A673 (cell line): ENCODE measurements around the gene MYL2. TPM values are rescaled to one million over a fixed set of nuclear protein-coding genes. Genes with fewer than 3 reads are reported as not detected.

ENCODE experiments used
- BruUV-seq: library from RNA; stranded (reverse); fragments of 400-500 nt; replicated peaks from 2 replicates; lab custom pipeline; 2021; lab: Mats Ljungman, UMichigan
- CTCF ChIA-PET: fragments of 300-600 bp; sonication (Branson Sonifier 250); formaldehyde crosslinking; loops from one replicate; lab custom pipeline; 2022; ENCODE audit warnings: antibody characterized with exemption; lab: Charles Lee
- POLR2A ChIA-PET: fragments of 300-600 bp; sonication (Branson Sonifier 250); formaldehyde crosslinking; loops from one replicate; lab custom pipeline; 2022; ENCODE audit warnings: antibody characterized with exemption; ENCODE audit not compliant: low non-redundant PET; lab: Charles Lee
- DNase-seq: peaks from one replicate; pipeline ENCODE4 v3.0.0-alpha.2; 2015; ENCODE audit warnings: low spot score
- H3K27ac ChIP-seq: fragments of 200-600 bp; sonication (generic); 2 replicates; pipeline ENCODE4 v1.5.1; 2016; ENCODE audit warnings: mixed run types, low read depth, mild to moderate bottlenecking, mixed read lengths, antibody characterized with exemption, low read length; ENCODE audit not compliant: poor library complexity, severe bottlenecking
- H3K27me3 ChIP-seq: fragments of 200-600 bp; sonication (generic); replicated peaks from 2 replicates; pipeline ENCODE4 v1.6.1; 2017; ENCODE audit warnings: mixed run types, low read depth, mild to moderate bottlenecking, mixed read lengths, antibody characterized with exemption, low read length; ENCODE audit not compliant: insufficient read depth, poor library complexity
- H3K36me3 ChIP-seq: fragments of 200-600 bp; sonication (generic); 2 replicates; pipeline ENCODE4 v1.6.1; 2016; ENCODE audit warnings: mixed run types, mild to moderate bottlenecking, mixed read lengths, antibody characterized with exemption, low read length; ENCODE audit not compliant: insufficient read depth, poor library complexity, severe bottlenecking
- H3K4me1 ChIP-seq: fragments of 200-600 bp; sonication (generic); 2 replicates; pipeline ENCODE4 v1.6.1; 2017; ENCODE audit warnings: mixed run types, mild to moderate bottlenecking, mixed read lengths, antibody characterized with exemption, low read length; ENCODE audit not compliant: insufficient read depth, poor library complexity, severe bottlenecking
- H3K4me3 ChIP-seq: fragments of 200-600 bp; sonication (generic); 2 replicates; pipeline ENCODE4 v1.5.1; 2016; ENCODE audit warnings: low read depth, mixed run types, mild to moderate bottlenecking, mixed read lengths, low read length; ENCODE audit not compliant: poor library complexity, severe bottlenecking
- H3K9me3 ChIP-seq: fragments of 200-600 bp; sonication (generic); 2 replicates; pipeline ENCODE4 v1.6.1; 2016; ENCODE audit warnings: mixed run types, low read depth, mild to moderate bottlenecking, mixed read lengths, antibody characterized with exemption, low read length; ENCODE audit not compliant: poor library complexity, severe bottlenecking
- CTCF ChIP-seq: fragments of 300-800, 200-600 bp; sonication (generic); conservative IDR thresholded peaks from 2 replicates; pipeline ENCODE4 v1.5.1; 2017; ENCODE audit warnings: low read depth, mild to moderate bottlenecking, antibody characterized with exemption, low read length, moderate library complexity, mixed read lengths
- EZH2 ChIP-seq: fragments of 200-600 bp; sonication (generic); IDR thresholded peaks from 2 replicates; pipeline ENCODE4 v1.6.1; 2017; ENCODE audit warnings: borderline replicate concordance, low read depth, mild to moderate bottlenecking, mixed read lengths, antibody characterized with exemption, low read length; ENCODE audit not compliant: poor library complexity, severe bottlenecking
- intact Hi-C: fragments of 100-400 bp; cut with micrococcal nuclease; formaldehyde crosslinking; loops from one replicate; pipeline ENCODE4 v1.10.0; 2022; ENCODE audit not compliant: unreplicated experiment
- total RNA-seq: library from RNA; stranded (reverse); gene quantifications from 2 replicates; pipeline ENCODE4 v1.2.3, GENCODE V29; 2021

The MYL2 gene
- total RNA-seq, 1 experiment from 2014 or later, result not detected

- TF ChIP-seq EZH2, result no peak
- TF ChIP-seq CTCF, result no peak
- H3K4me3 ChIP-seq, result no peak overlapping the region
- ChIA-PET POLR2A (no interaction called here), CTCF (no interaction called here)
- no peaks in the 10 kb centered on the region for H3K36me3 ChIP-seq
- intact Hi-C loops, result no loop called here
- H3K4me1 ChIP-seq, result no peaks in the 10 kb centered on the region
- H3K9me3 ChIP-seq, result no peaks in the 10 kb centered on the region
- no peaks in the 10 kb centered on the region for H3K27me3 ChIP-seq
- BruUV-seq, result no TSS peak
- no peak for DNase-seq
- H3K27ac ChIP-seq, result no peak overlapping the region
These were observed 7.0 kb downstream of the MYL2 start for GRCh38 chr12:110913119-110914056.

GRCh38 chr12:110912263-110912662 is 8.1 kb downstream of the MYL2 start:
- H3K4me3 ChIP-seq, result no peak overlapping the region
- no peaks in the 10 kb centered on the region for H3K4me1 ChIP-seq
- ChIA-PET CTCF (no interaction called here), POLR2A (interaction anchor here (0.6 kb wide), 1 partner anchor 94 kb away, joined by 4 read pairs; no protein-coding TSS in a partner anchor)
- H3K9me3 ChIP-seq, result no peaks in the 10 kb centered on the region
- H3K36me3 ChIP-seq, result no peaks in the 10 kb centered on the region
- H3K27me3 ChIP-seq, result no peaks in the 10 kb centered on the region
- DNase-seq, result no peak
- no peak overlapping the region for H3K27ac ChIP-seq
- intact Hi-C loops, result no loop called here
- no TSS peak for BruUV-seq
- no peak for TF ChIP-seq CTCF
- no peak for TF ChIP-seq EZH2

- Histone ChIP-seq H3K27ac (no peak overlapping the region), H3K27me3 (no peaks in the 10 kb centered on the region), H3K9me3 (no peaks in the 10 kb centered on the region), H3K4me1 (no peaks in the 10 kb centered on the region), H3K36me3 (no peaks in the 10 kb centered on the region), H3K4me3 (no peak overlapping the region)
- BruUV-seq, result no TSS peak
- ChIA-PET POLR2A (no interaction called here), CTCF (no interaction called here)
- intact Hi-C loops, result no loop called here
- TF ChIP-seq EZH2 (no peak), CTCF (no peak)
- DNase-seq, result no peak
These were observed 11.8 kb downstream of the MYL2 start for GRCh38 chr12:110908377-110909152.
